ENCODE data around the gene PLIN4.

GRCh38 chr19:4503132-4503824, 15.0 kb downstream of the PLIN4 start:
- TF ChIP-seq POLR2AphosphoS5 (IDR thresholded peaks at IDR 0.05; ENCODE audit: borderline replicate concordance, low read depth, low read length) (no peak), EZH2 (IDR thresholded peaks at IDR 0.05) (no peak)

Data from SK-N-MC (cell line).